Keratinocyte (primary cell): Measurements from ENCODE around the gene KRTAP12-4. TPM values are rescaled to one million over a fixed set of nuclear protein-coding genes. Genes with fewer than 3 reads are reported as not detected.

ENCODE experiments used
- DNase-seq: peaks from one replicate; pipeline ENCODE4 v3.0.0-alpha.2; 2011; ENCODE audit warnings: low read depth, missing footprints, low spot score
- FAIRE-seq: peaks from 2 replicates; lab custom pipeline; 2011; peaks lifted over from hg19 to GRCh38; lab: Jason Lieb, UNC
- H2AFZ ChIP-seq: 2 replicates; pipeline ENCODE4 v1.6.0; 2012; ENCODE audit warnings: low read length, control low read depth, inconsistent platforms; ENCODE audit not compliant: control insufficient read depth
- H3K27ac ChIP-seq: 2 replicates; pipeline ENCODE4 v1.5.1; 2011; ENCODE audit warnings: low read length; ENCODE audit not compliant: control insufficient read depth, insufficient read depth
- H3K27me3 ChIP-seq: 3 replicates; pipeline ENCODE4 v1.6.0; 2011; ENCODE audit warnings: low read length; ENCODE audit not compliant: control insufficient read depth, insufficient read depth; ENCODE audit errors: extremely low read depth
- H3K36me3 ChIP-seq, 2 experiments: 2 replicates in 1 of 2; 3 replicates in 1 of 2; pipeline ENCODE4 v1.5.1; 2011; ENCODE audit warnings: low read length in 2 of 2, mild to moderate bottlenecking in 1 of 2; ENCODE audit not compliant: control insufficient read depth in 2 of 2, insufficient read depth in 2 of 2; ENCODE audit errors: extremely low read depth in 1 of 2
- H3K4me1 ChIP-seq: 3 replicates; pipeline ENCODE4 v1.5.1; 2011; ENCODE audit warnings: low read length; ENCODE audit not compliant: control insufficient read depth, insufficient read depth; ENCODE audit errors: extremely low read depth
- H3K4me2 ChIP-seq: 3 replicates; pipeline ENCODE4 v1.6.0; 2011; ENCODE audit warnings: low read depth, low read length; ENCODE audit not compliant: control insufficient read depth, insufficient read depth; ENCODE audit errors: extremely low read depth
- H3K4me3 ChIP-seq, 3 experiments: fragments of 200-600 bp in 1 of 3; sonication (generic) in 1 of 3; 2 replicates in 2 of 3; 3 replicates in 1 of 3; pipeline ENCODE4 v1.5.1; 2011 to 2016; ENCODE audit warnings: low read length in 3 of 3, mild to moderate bottlenecking in 3 of 3, control low read depth in 2 of 3, inconsistent platforms in 1 of 3, low read depth in 1 of 3, mixed read lengths in 1 of 3, mixed run types in 1 of 3, moderate library complexity in 1 of 3; ENCODE audit not compliant: control insufficient read depth in 2 of 3, insufficient read depth in 2 of 3; ENCODE audit errors: extremely low read depth in 1 of 3
- H3K79me2 ChIP-seq: 2 replicates; pipeline ENCODE4 v1.6.0; 2012; ENCODE audit warnings: low read length; ENCODE audit not compliant: control insufficient read depth, insufficient read depth
- H3K9ac ChIP-seq: 3 replicates; pipeline ENCODE4 v1.6.0; 2011; ENCODE audit warnings: low read length; ENCODE audit not compliant: control insufficient read depth, insufficient read depth; ENCODE audit errors: extremely low read depth
- H3K9me1 ChIP-seq: 3 replicates; pipeline ENCODE4 v1.6.0; 2011; ENCODE audit warnings: low read length; ENCODE audit not compliant: control insufficient read depth, insufficient read depth; ENCODE audit errors: extremely low read depth
- H3K9me3 ChIP-seq: 2 replicates; pipeline ENCODE4 v1.5.1; 2012; ENCODE audit warnings: low read depth, low read length; ENCODE audit not compliant: control insufficient read depth
- H4K20me1 ChIP-seq: 3 replicates; pipeline ENCODE4 v1.6.0; 2011; ENCODE audit warnings: low read length; ENCODE audit not compliant: control insufficient read depth, insufficient read depth; ENCODE audit errors: extremely low read depth
- EZH2 ChIP-seq: IDR thresholded peaks from one replicate; pipeline ENCODE4 v1.6.1; 2012; ENCODE audit warnings: inconsistent platforms, mild to moderate bottlenecking, low read length, moderate library complexity
- dilution Hi-C: fragments of 300-500 bp; cut with MboI; formaldehyde crosslinking; loops from one replicate; pipeline ENCODE4 v1.7.0; 2020; ENCODE audit warnings: low sequenced_read_pairs; ENCODE audit not compliant: extremely low pct_ligation_motif_present
- polyA plus RNA-seq, 5 experiments: library from polyadenylated mRNA; depleted of rRNA in 3 of 5; stranded (reverse) in 3 of 5; stranded (forward) in 1 of 5; unstranded in 1 of 5; fragments of >200 nt; gene quantifications; 1 replicate in 1 of 5; 2 replicates in 3 of 5; 3 replicates in 1 of 5; pipeline versions ENCODE4 v1.2.1 to v1.2.3, GENCODE V29; 2011 to 2012; ENCODE audit warnings: missing spikeins in 2 of 5, low read depth in 1 of 5, low replicate concordance in 1 of 5
- TF ChIP-seq, protein P1 (sequence below), 3 experiments: IDR thresholded peaks in 1 of 3; conservative IDR thresholded peaks in 1 of 3; optimal IDR thresholded peaks in 1 of 3; 2 replicates in 2 of 3; 3 replicates in 1 of 3; pipeline versions ENCODE3 to v1.5.1; 2011; ENCODE audit warnings: low read length in 3 of 3, mild to moderate bottlenecking in 3 of 3, moderate library complexity in 2 of 3, control low read depth in 1 of 3, inconsistent platforms in 1 of 3; ENCODE audit not compliant: insufficient read depth in 2 of 3; ENCODE audit errors: extremely low read depth in 1 of 3

The KRTAP12-4 gene
- polyA plus RNA-seq, 1 donor (not counting 4 experiments of a cell fraction or from before 2014, with no cell fraction given), result not detected

DNA sequence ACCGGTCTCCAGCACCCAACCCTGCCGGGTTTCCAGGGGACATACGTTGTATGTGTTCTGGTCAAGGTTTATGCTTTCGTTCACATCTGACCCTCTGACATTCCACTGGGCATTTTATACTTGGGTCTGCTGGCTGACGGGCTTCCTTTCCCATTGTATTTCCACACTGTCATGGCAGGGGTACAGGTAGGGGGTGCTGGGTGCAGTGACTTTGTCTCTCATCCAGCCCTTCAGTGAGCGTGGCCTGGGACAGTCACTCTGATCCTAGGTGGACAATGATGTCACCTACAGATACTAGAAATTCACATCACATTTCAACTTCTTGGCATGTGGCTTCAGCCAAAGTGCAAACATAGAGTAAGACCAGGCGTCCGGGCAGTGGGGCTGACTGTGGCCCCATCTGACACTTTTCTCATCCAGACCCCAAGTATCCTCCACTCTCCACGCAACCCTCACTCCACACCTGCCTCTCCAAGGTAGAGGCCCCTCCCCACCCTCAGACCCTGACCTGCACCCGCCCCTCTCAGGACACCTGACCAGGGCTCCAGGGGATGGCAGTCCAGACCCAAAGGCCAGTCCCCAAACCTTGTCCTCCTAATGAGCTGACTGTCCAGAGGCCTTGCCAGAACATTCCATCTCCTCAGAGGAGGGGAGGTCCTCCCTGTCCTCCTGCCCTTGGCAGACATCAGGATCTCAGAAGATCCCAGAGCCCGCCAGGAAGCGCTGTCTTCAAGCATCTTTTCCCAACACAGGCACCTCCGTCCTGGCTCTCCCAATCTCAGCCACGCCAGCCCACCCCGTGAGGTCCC, 18.0 kb downstream of the KRTAP12-4 start:
- H2AFZ ChIP-seq, result no peak overlapping the region
- no peak for FAIRE-seq
- H3K36me3 ChIP-seq, result no peaks in the 10 kb centered on the region
- H3K4me2 ChIP-seq, result no peak overlapping the region
- H4K20me1 ChIP-seq, result no peaks in the 10 kb centered on the region
- no peak overlapping the region for H3K9ac ChIP-seq
- no peak overlapping the region for H3K27ac ChIP-seq
- DNase-seq, result no peak
- TF ChIP-seq, protein P1, sequence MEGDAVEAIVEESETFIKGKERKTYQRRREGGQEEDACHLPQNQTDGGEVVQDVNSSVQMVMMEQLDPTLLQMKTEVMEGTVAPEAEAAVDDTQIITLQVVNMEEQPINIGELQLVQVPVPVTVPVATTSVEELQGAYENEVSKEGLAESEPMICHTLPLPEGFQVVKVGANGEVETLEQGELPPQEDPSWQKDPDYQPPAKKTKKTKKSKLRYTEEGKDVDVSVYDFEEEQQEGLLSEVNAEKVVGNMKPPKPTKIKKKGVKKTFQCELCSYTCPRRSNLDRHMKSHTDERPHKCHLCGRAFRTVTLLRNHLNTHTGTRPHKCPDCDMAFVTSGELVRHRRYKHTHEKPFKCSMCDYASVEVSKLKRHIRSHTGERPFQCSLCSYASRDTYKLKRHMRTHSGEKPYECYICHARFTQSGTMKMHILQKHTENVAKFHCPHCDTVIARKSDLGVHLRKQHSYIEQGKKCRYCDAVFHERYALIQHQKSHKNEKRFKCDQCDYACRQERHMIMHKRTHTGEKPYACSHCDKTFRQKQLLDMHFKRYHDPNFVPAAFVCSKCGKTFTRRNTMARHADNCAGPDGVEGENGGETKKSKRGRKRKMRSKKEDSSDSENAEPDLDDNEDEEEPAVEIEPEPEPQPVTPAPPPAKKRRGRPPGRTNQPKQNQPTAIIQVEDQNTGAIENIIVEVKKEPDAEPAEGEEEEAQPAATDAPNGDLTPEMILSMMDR (optimal IDR thresholded peaks at IDR 0.05 in 1 of 3, IDR thresholded peaks at IDR 0.05 in 1 of 3, conservative IDR thresholded peaks at IDR 0.05 in 1 of 3; ENCODE audit: extremely low read depth in 1 of 3, insufficient read depth in 2 of 3, low read length in 3 of 3), result no peak
- no peak for TF ChIP-seq EZH2
- dilution Hi-C loops, result no loop called here
- no peaks in the 10 kb centered on the region for H3K27me3 ChIP-seq
- no peaks in the 10 kb centered on the region for H3K79me2 ChIP-seq
- H3K9me3 ChIP-seq, result no peaks in the 10 kb centered on the region
- no peaks in the 10 kb centered on the region for H3K4me1 ChIP-seq
- no peaks in the 10 kb centered on the region for H3K9me1 ChIP-seq
- H3K4me3 ChIP-seq, result no peak overlapping the region

DNA sequence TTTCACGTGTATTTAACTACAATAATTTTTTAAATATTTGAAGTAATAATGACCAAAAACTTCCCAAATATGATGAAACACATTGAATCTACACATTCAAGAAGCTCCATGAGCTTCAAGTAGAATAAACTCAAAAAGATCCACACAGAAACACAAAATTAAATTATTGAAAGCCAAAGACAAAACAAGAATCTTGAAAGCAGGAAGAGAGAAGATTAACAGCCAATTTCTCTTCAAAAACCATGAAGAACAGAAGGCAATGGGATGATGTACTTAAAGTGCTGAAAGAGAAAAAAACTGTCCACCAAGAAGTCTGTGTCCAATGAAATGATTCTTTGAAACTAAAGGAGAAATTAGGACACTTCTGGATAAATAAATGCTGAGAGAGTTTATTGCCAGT, 22.4 kb downstream of the KRTAP12-4 start:
- Histone ChIP-seq H3K9me3 (peaks cover 3% of the 10 kb centered on the region), H3K27ac (no peak overlapping the region), H4K20me1 (no peaks in the 10 kb centered on the region), H3K36me3 (no peaks in the 10 kb centered on the region), H3K9ac (no peak overlapping the region), H3K4me2 (no peak overlapping the region), H3K27me3 (no peaks in the 10 kb centered on the region), H3K79me2 (no peaks in the 10 kb centered on the region), H3K4me1 (no peaks in the 10 kb centered on the region), H2AFZ (no peak overlapping the region), H3K4me3 (no peak overlapping the region), H3K9me1 (no peaks in the 10 kb centered on the region)
- dilution Hi-C loops, result no loop called here
- DNase-seq (no peak), FAIRE-seq (no peak)
- no peak for TF ChIP-seq EZH2
- TF ChIP-seq, protein P1 (optimal IDR thresholded peaks at IDR 0.05 in 1 of 3, IDR thresholded peaks at IDR 0.05 in 1 of 3, conservative IDR thresholded peaks at IDR 0.05 in 1 of 3; ENCODE audit: extremely low read depth in 1 of 3, insufficient read depth in 2 of 3, low read length in 3 of 3), result no peak
